ENCODE data around the gene GAR1.
"Not testable (repeated sequence)": the region's sequence is repeated elsewhere in the genome, so short reads cannot be mapped to it uniquely, and the experiment has no call there.

GAR1 gene

GRCh38 chr4:109847896-109848442, 32.4 kb downstream of the GAR1 start, which contains the start of gene LRIT3:
TSS of gene LRIT3 (plus strand) at chr4:109848107. CDS start at chr4:109848202, 95 bp downstream.
- DNase-seq, result no peak

DNA sequence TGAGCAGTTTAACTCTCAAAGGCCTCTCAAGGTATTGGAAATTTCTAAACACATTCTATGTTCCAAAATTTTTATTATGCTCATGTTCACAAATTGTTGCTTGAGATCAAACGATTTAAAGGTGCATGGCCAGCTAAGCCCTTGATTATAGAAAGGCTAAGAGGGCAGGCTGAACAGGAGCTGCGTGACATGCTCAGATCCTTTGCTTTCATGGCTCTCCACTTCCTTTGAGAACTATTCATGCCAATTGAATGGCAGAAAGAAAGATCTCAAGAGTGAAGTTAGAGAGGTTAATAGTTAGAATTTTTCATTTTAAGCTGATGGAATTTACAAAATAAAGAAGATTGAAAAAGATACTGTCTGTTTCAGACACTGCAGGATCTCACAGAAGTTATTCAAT, 32.9 kb downstream of the GAR1 start:
- DNase-seq, result no peak

- DNase-seq, result no peak
These were observed 35.0 kb downstream of the GAR1 start for GRCh38 chr4:109850601-109851000.

GRCh38 chr4:109859426-109860300, 44.1 kb downstream of the GAR1 start:
- not testable (repeated sequence) for DNase-seq

DNA sequence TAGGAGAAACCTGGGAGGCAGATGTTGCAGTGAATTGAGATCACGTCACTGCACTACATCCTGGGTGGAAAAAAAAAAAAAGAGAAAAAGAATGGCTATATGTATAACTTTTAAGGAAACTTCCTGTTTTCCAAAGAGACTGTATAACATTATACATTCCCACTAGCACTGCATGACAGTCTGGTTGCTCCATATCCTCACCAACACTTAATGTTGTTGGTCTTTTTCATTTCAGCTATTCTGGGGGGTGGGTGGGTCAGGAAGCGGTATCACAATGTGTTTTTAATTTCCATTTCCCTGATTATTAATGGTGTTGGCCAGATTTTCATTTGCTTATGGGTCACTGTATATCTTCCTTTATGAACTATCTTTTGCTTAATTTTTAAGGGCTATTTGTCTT, 45.7 kb downstream of the GAR1 start:
- no peak for DNase-seq

- no peak for DNase-seq
These were observed 46.5 kb downstream of the GAR1 start for GRCh38 chr4:109861916-109862511.

DNA sequence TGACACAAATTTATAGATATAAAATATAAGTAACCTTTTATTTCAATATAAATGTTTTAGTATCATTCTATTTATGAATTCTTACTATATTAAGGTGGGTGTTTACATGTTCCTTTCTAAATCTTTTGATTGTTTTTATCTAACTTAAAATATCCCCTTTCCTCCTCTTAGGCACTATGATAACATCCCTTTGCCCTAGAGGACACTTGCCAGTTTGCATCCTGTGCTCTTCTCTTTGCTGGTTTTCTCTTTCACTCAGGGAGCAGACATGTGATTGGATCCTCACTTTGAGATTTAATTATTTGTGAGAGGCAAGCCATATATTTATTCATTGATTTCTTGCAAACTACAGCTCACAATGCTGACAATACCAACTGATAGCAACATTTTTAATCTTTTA, 48.6 kb downstream of the GAR1 start:
- no peak for DNase-seq

DNA sequence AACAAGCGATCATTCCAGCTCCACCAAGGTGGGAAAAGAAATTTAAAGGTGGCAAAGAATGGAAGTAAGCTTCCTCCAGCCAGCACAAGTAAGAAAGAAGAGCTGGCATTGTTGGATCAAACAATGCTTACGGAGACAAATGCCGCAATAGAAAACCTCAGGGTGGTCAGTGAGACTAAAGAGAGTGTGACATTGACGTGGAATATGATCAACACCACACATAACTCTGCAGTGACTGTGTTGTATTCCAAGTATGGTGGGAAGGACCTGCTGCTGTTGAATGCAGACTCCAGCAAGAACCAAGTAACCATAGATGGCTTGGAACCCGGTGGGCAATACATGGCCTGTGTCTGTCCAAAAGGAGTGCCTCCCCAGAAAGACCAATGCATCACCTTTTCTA, 54.5 kb downstream of the GAR1 start:
- no peak for DNase-seq

DNA sequence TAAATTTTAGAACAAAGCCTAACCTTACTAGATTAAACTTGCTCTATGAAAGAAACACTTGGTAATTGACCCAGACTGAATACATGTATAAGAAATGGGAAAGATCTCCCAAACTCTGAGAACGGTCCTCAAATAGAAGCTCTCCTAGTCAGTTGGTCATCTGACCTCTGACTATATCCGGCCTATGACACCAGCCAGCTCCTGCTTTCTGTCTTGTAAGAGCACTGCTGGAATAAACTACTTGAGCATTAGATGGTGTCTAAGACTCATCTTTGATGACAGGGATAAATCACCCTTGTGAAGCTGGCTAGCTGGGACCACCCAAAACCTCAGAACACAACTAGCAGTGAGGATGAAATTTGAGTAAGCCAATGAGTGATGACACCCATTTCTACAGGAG, 56.5 kb downstream of the GAR1 start:
- DNase-seq, result no peak

DNA sequence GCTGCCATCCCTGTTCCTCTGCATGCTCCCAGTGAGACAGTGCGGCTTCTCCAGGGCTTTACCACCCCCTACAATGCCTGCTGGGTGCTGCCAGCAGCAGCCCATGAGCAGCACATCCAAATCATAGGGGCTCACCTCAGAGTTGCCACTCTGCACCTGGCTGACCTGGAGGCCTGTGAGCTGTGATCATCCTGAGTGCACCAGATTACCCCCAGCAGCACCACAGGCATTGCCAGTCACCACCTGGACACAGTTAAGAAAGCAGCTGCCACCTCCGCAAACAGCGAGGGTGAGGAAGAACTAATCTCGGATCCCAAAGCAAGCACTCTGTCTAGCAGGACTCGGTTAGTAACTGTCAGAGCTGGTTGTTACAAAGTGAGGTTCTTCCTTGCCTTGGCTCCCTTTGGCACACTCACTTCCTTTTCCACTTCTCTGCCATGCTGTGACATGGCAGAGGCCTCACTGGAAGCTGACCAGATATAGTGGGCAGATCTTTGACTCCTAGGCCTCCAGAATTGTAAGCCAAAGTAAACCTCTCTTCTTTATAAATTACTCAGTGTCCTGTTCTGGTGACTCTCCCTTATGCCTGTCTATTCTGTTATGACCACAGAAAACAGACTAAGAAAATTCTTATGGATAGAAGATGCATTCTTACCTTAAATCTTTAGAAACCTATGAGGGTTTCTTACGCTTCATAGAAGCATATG, 57.5 kb downstream of the GAR1 start:
- DNase-seq, result no peak

DNA sequence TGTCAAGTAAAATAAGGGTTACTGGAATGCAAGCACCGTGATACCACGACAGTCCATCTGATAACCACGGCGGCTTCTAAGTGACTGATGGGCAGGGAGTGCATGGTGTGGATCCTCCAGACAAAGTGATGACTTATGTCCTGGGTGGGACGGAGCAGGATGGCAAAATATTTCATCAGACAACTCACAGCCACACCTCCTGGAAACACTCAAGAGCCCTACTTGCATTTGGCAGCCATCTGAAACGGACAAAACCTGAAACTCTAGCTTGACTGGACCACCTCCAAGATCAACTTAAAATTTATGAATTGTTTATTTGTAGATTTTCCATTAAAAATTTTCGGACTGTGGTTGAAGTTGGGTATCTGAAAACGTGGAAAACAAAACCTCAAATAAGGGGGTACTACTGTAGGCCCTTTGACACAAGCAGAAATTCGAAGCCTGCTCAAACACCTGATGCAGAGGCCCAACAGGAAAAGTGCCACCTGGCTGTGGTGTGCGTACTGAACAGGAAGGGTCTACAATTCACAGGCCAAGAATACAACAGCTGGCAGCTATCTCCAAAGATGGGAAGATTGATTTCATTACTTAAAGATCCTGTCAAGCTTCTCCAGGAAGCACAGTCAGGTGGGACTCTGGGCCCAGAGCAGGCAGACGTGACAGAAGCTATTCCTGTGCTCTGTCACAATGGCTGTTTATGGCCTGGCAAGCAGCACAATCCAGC, 58.4 kb downstream of the GAR1 start:
- DNase-seq, result no peak

Data from midbrain (tissue), 1 donor.